Prostate gland (tissue), 2 donors: ENCODE results near the gene RTP3.

Experiments used
- CTCF ChIP-seq, 4 experiments: fragments of 200-600 bp in 2 of 4; fragments of 450-650 bp in 2 of 4; sonication (generic) in 2 of 4; IDR thresholded peaks; 1 replicate in 3 of 4; 2 replicates in 1 of 4; pipeline ENCODE4 v1.5.1; 2016 to 2019; ENCODE audit warnings: antibody characterized with exemption in 4 of 4, mild to moderate bottlenecking in 2 of 4, moderate library complexity in 2 of 4
- POLR2A ChIP-seq: fragments of 450-650 bp; IDR thresholded peaks from one replicate; pipeline ENCODE4 v1.6.1; 2016; ENCODE audit warnings: antibody characterized with exemption, mild to moderate bottlenecking
- POLR2AphosphoS5 ChIP-seq: sonication (generic); formaldehyde crosslinking; IDR thresholded peaks from one replicate; pipeline ENCODE4 v1.6.1; 2017; ENCODE audit warnings: antibody characterized with exemption

DNA sequence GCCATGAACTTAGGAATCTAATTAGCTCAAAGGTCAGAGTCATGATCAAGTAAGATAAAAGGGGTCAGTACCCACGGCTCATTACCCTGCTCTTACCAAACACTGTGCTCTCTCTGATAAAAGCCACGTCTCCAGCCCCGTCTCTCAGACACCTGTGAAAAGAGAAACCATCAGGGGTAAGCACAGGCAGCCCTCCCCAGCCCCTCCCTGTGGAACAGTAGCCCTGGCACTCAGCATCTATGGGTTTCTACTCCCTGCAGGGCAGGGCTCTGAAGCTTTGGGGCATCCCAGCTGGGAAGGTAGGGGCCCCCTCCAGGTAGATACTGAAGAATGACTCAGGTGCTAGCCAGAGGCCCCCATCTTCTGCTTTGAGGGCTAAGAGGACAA is 43.6 kb upstream of the RTP3 start:
- no peak for TF ChIP-seq POLR2A
- no peak for TF ChIP-seq POLR2AphosphoS5
- no peak for TF ChIP-seq CTCF (IDR thresholded peaks at IDR 0.05)
